Umbilical cord (tissue), 2 donors: ENCODE data around the gene IQGAP1. TPM values are rescaled to one million over a fixed set of nuclear protein-coding genes. Genes with fewer than 3 reads are reported as not detected.
"Not testable (repeated sequence)": the region's sequence is repeated elsewhere in the genome, so short reads cannot be mapped to it uniquely, and the experiment has no call there.

Source experiments
- DNase-seq: peaks from one replicate; pipeline ENCODE4 v3.0.0-alpha.2; 2015; ENCODE audit warnings: low spot score
- total RNA-seq: library from RNA; depleted of rRNA; stranded (reverse); fragments of >200 nt; gene quantifications from one replicate; pipeline ENCODE4 v1.2.3, GENCODE V29; 2014; ENCODE audit warnings: low replicate concordance; ENCODE audit not compliant: insufficient read depth

IQGAP1 gene
- total RNA-seq, 1 donor from 2014 or later, result 247 TPM

GRCh38 chr15:90524018-90524803 is 136.2 kb downstream of the IQGAP1 start:
- not testable (repeated sequence) for DNase-seq

- DNase-seq, result no peak
Measured at GRCh38 chr15:90529011-90529370, 140.9 kb downstream of the IQGAP1 start.

GRCh38 chr15:90529371-90530249 is 141.6 kb downstream of the IQGAP1 start, which contains the start of gene CRTC3:
Gene CRTC3, plus strand, starts transcription at chr15:90529923. Its CDS starts 149 bp downstream, at chr15:90530072.
- DNase-seq, result peak; percentile 61

- DNase-seq, result peak; percentile 46
Measured at GRCh38 chr15:90530250-90531051, 142.4 kb downstream of the IQGAP1 start.

GRCh38 chr15:90531147-90531546 is 143.1 kb downstream of the IQGAP1 start:
- DNase-seq, result no peak

GRCh38 chr15:90535254-90535653 is 147.2 kb downstream of the IQGAP1 start:
- DNase-seq, result no peak

GRCh38 chr15:90539789-90540188 is 151.7 kb downstream of the IQGAP1 start:
- no peak for DNase-seq

- no peak for DNase-seq
Measured at GRCh38 chr15:90540768-90541167, 152.7 kb downstream of the IQGAP1 start.

- DNase-seq, result no peak
Measured at GRCh38 chr15:90545095-90545494, 157.1 kb downstream of the IQGAP1 start.

DNA sequence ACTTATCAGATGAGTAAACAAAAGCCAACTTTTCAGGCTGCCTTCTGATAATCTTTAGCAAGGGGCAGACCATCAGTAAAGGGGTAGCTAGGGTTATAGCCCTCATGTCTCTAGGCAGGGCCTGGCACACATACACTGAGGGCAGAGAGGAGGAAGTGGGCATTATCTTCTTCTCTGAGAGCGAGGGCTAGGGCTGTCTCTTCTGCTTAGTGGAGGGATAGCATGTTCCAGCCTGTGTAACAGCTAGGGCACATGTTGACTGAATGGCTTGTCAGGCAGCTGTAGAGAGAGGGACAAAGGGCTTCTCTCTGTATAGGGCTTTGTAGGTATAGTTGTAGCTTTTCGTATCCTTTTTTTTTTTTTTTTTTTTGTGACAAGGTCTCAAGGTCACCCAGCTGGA is 159.5 kb downstream of the IQGAP1 start:
- DNase-seq, result no peak

DNA sequence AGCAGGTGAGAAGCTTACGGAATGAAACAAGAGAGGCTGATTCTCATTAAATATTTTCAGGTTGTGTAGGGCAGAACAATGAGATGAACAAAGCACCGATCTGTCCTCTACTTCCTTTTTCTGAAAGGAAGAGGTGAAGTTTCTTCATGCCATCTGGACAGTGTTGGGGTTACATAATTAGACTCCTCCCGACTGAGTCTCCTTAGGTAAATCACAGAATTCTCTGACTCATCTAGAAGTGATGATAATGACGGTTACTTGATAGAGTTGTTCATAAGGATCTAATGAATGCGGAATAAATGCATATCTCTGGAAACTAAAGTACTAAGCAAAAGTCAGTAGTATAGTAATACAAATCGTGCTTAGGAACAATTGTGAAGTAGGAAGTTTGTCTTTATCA is 162.9 kb downstream of the IQGAP1 start:
- DNase-seq, result no peak

Other genes starting within 250 kb of the IQGAP1 start
- gene SEMA4B, start 186.9 kb upstream of the IQGAP1 start, total RNA-seq, result 20.7 TPM
- 15.9 TPM for gene CIB1, start 154.3 kb upstream of the IQGAP1 start, total RNA-seq
- gene GDPGP1, start 154.0 kb upstream of the IQGAP1 start, total RNA-seq, result 6.3 TPM
- not detected for gene TTLL13, start 138.7 kb upstream of the IQGAP1 start, total RNA-seq
- 48.6 TPM for gene NGRN, start 122.6 kb upstream of the IQGAP1 start, total RNA-seq
- 8.2 TPM for gene ZNF774, start 36.0 kb upstream of the IQGAP1 start, total RNA-seq
- gene CRTC3, start 141.7 kb downstream of the IQGAP1 start, total RNA-seq, result 40.0 TPM